Activated CD8-positive, alpha-beta memory T cell treated with anti-CD3 and anti-CD28 coated beads for 24 hours (primary cell): ENCODE results near the gene KCNK16.

Source experiments
- DNase-seq: peaks from one replicate; pipeline ENCODE4 v3.0.0-alpha.2; 2020

The KCNK16 gene

GRCh38 chr6:39273406-39273821 lies 49.1 kb downstream of the KCNK16 start:
- DNase-seq = no peak

GRCh38 chr6:39269961-39270360 lies 52.5 kb downstream of the KCNK16 start:
- no peak for DNase-seq

- no peak for DNase-seq
Observed at GRCh38 chr6:39268721-39269120, 53.8 kb downstream of the KCNK16 start.

- no peak for DNase-seq
Observed at GRCh38 chr6:39268171-39268570, 54.3 kb downstream of the KCNK16 start.

GRCh38 chr6:39266782-39267355 lies 55.6 kb downstream of the KCNK16 start:
- no peak for DNase-seq

- no peak for DNase-seq
Observed at GRCh38 chr6:39266375-39266774, 56.1 kb downstream of the KCNK16 start.
